HG03025 (cell line): ENCODE data around the gene CACFD1.

ENCODE experiments used
- ATAC-seq: cut with Tn5 transposase; IDR thresholded peaks from one replicate; pipeline ENCODE4 v1.9.1; 2021; ENCODE audit warnings: mild to moderate bottlenecking, moderate library complexity; ENCODE audit not compliant: unreplicated experiment, low FRiP score

Gene CACFD1

DNA sequence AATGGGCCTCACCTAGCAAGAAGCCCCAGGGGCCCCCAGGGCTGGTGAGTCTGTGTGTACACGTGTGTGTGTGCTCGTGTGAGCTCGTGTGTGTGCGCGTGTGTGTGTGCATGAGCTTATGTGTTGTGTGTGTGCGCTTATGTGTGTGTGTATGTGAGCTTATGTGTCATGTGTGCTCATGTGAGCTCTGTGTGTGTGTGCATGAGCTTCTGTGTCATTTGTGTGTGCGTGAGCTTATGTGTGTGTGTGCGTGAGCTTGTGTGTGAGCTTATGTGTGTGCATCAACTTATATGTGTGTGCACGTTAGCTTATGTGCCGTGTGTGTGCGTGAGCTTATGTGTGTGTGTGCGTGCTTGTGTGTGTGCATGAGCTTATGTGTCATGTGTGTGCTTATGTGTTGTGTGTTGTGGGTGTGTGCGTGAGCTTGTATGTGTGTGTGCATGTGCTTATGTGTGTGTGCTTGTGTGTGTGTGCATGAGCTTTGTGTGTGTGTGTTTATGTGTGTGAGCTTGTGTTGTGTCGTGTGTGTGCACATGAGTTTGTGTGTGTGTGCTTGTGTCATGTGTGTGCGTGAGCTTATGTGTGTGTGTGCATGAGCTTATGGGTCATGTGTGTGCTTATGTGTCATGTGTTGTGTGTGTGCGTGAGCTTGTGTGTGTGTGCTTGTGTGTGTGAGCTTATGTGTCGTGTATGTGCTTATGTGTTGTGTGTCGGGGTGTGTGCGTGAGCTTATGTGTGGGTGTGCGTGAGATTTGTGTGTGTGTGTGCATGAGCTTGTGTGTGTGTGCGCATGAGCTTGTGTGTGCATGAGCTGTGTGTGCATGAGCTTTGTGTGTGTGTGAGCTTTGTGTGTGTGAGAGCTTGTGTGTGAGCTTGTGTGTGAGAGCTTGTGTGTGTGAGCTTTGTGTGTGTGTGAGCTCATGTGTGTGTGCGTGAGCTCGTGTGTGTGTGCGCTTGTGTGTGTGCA lies 35.8 kb downstream of the CACFD1 start:
- ATAC-seq, result no peak

DNA sequence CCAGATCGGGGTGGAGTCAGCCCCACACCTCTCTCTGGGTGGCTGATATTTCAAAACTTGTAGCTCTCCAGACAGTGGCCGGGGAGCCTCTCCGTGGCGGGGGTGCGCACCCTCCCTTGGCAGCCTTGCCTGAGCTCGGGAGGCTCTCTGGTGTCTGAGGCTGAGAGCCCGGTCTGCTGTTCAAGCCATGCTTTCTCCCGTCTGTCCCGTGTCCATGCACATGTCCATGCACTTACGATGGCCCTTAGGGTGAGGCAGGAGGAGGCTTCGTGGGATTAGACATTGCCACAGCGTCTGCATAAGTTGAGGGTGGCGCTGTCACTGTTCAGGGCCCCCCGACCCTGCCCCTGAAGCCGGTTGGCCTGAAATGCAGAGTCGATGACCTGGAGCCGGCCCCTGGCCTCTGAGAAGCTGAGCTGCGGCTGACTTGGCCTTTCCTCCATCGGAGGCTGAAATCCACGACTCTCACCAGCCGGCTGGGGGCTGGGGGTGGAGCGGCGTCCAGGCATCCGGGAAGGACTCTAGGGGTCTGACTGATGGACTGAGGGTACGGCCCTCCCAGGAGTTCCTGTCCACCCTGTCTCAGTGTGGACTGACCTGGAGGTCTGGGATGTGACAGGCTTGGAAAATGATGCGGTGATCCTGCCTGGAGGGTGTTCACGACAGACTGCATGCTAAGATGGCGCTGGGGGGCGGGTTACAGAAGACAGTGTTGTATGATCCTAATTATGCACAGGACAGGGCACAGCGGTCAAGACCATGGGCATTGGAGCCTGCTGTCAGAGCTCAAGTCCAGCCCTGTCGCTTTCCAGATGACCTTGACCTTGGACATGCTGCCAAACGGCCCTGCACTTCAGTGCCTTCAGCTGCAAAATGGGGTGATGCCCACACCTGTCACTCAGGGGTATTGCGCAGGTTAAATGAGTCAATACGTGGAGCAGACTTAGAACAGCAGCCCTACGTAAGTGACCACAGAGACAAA lies 37.4 kb downstream of the CACFD1 start:
- no peak for ATAC-seq

DNA sequence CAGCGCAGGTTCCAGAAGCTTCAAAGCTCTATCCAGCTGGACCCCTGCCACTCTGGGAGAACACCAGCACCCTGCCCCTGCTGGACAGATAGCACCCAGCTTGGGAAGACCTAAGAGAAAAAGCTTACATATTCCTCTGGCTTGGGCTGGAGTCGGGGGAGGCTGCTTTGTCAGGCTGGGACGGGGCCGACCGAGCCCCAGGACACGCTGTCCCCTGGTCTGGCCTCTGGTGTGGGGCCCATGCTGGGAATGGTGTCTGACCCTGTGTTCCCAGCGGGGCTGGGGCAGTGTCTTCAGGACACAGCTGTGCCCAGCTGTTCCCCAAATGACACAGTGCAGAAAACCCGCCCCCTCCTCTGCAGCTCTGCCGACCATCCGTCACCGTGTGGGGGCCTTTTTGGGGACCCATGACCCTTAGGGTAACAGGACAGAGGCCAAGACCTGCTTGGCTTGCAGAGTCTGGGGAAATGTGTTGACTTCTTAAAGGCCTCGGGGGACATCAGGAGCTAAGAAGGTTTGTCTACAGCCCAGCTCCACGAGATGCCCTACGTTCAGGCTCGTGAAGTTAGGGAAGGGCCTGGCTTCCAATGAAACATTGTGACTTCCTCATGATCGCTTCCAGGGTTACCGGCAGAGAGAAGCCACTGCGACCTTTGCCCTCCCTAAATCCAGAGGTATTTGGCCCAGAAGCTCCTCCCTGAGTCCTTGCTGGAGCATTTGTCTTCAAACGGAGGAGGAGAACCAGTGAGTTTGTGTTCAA lies 39.5 kb downstream of the CACFD1 start:
- no peak for ATAC-seq

DNA sequence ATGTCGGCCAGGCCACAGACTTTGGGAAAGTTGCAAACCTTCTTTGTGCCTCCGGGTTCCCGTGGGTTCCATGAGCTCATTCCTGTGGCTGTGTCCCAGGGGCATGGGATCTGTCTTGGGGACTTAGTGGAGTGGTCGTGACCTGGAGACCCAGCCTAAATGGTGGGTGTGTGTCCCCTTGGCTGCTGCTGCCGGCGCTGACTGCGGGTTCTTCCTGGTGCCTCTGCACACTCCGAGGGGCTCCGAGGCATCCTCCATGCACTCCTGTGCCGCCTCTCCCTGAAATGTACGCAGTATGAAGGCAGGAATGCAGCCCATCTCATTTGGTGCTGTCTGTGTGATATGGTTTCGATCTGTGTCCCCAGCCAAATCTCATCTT lies 40.1 kb downstream of the CACFD1 start:
- ATAC-seq, result no peak

DNA sequence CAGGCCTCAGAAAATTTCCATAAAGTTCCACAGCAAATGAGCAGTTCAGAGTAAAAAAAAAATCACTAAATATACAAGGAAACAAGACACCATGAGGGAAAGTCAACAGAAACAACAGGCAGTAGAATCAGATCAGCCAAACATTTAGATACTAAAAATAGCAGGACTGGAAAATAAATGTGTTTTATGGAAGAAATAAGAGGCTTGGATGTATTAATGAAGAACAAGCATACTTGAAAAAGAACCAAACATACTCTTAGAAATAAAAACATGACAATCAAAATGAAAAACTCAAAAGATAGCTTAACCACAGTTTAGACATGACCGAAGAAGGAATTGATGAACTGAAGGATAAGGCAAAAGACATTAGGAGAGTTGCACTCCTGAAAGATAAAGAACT lies 42.3 kb downstream of the CACFD1 start:
- no peak for ATAC-seq

DNA sequence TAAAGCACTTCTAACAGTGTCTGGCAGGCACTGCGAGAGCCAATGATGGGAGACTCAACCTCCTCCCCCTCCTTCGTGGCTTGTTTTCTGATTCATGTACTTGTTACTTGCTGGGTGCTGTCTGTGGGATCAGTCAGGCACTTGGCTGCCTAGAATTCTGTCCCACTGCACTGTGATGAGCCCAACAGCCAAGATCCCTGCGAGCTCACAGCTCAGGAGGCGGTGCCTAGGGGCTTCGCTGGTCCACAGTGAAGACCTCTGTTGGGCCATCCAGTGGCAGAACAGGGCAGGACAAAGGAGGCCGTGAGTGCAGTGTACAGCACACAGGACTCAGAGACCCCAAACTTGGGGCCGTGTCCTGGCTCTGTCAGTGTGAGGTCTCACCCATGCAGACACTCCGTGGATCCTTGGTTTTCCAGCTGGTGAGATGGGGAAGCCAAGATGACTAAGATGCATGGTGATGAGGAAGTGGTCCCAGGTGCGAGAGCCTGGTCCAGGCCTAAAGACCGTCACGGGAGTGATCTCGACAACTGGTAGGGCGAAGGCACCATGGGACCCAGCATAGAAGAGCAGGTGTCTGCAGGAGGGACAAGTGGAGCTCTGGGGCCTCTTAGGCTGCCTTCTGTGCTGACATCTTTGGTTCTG lies 45.5 kb downstream of the CACFD1 start:
- ATAC-seq, result no peak

DNA sequence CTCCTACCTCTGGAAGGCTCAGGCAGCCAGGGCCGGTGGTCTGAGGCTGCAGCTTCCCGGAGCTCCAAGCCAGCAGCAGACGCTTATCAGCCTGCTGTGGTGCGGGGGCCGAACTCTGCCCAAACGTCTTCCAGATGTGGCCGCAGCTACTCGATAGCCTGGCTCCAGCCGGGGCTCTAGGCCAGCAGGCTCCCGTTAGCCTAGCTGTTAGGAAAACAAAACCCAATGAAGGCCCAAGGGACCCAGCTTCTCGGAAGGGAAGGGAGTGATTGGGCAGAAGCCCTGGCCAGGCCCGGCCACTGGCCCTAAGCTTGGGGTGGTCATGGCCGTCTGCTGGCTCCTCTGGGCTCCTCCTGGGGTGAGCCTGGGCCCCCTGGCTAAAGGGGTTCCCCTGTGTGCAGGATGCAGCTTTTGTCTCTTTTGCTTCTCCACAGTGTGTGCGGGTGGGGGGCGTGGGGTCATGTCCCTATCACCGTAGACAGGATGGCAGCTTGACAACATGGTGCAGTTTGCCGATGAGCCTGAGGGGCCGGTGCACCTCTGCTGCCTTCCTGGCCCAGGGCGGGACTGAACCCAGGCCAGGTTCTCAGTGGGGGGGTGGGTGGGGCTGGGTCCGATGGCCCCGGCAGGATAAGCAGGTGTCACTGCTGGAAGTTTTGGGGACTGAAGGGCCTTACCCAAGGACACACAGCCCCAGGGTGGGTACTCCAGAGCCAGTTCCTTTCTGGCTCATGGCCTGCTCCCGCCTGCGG lies 46.3 kb downstream of the CACFD1 start:
- ATAC-seq, result no peak

DNA sequence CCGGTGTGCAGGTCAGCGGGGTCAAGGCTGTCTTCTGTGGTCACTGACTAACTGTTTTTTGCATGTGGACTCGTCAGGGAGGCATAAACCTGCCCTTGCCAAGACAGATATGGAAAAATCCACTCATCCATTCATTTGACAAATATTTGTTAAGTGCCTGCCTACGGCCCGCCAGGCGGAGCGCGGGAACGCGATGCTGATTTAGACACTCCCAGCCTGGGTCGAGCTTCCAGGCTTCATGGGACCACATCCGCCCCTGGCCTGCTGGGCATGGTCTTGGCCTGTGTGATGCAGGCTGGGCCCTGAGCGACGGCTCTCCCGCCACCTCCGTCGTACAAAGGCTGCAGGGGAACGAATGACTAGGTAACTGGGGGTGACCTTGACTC lies 46.9 kb downstream of the CACFD1 start:
- ATAC-seq, result no peak

DNA sequence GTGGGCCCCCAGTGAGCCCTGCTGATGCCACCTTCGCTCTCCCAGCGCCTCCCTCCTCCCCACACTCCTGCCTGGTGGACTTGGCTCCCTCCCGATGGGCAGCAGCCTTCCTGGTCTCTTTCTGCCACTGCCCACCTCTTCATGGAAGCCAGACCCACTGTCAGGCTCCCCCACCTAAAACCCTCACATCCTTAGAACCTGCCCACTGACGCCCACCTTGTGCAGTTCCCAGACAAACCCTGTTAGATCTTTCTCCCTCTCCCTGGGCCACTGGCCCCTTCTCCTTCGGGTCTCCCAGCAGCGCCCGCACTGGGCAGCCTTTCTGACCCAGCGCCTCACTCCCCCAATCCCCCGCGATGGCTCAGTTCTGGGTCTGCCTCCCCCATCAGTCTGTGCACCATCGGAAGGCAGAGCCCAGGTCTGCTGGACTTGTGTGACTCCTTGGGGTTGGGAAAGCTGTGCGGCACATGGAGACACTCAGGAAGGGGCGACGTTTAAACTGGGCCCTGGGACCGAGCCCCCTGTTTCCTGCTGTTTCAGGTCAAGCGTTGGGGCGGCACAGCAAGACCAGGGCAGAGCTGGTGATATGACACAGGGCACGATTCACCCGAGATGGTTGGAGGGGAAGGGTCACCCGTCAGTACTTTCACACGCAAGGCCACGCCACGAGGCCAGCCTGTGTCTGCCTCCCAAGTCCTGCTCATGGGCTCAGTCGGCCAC lies 47.6 kb downstream of the CACFD1 start:
- ATAC-seq, result no peak

DNA sequence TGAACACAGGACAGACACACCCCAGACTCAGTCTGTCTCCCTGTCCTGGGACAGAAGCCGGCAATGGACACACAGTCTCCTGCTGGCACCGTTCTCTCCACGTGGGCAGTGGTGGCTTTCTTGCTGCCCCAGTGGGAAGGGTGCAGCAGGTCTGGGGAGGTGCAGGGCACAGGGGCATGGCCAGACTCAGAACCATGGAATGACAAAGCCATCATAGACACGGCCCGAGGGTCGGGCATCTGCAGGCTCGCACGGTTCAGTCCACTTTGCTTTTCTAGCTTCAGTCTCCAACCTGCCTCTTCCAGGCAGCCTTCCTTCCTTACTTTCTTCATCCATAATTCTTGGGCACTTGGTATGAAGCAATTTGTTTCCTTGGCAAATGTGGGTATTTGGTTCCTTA lies 48.3 kb downstream of the CACFD1 start:
- ATAC-seq, result no peak

DNA sequence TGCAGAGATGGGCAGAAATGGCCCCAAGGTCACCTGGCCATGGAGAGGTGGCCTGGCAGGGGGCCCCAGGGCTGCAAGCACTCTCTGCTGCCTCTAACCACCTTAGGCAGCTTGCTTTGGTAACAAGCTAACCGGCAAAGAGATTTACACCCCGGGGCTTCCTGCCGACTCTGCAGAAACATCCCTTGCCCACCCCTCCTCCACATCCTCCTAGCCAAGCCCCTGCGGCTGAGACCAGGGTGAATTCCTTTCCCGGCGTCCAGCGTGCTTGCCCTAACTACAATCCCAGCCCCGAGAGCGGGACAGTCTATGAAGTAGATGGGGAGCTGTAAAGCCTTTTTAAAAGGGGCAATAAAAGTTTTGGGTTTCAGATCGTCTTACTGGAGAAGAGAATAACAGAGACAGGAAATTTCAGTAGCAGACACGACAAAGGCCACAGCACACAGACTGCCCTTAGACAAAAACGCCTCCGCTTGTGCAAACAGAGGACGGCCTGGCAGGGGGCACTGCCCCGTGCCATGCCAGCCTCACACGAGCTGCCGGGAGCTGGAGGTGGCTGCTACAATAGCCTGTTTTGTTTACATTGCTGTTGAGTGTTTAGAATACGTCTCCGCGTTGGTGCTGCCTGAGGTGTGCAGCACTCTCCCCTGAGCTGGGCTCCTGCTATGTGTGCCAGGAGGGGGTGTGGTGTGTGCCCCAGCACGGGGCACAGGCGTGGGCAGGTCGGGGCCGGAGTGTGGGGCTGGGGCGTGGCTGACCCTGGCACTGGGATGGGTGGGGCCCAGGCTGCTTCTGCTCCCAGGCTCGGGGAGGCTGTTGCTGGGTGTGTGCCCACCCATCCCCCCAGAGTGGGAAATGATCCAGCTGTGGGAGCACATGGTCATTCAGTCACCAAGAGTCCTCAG lies 49.7 kb downstream of the CACFD1 start:
- ATAC-seq, result no peak

DNA sequence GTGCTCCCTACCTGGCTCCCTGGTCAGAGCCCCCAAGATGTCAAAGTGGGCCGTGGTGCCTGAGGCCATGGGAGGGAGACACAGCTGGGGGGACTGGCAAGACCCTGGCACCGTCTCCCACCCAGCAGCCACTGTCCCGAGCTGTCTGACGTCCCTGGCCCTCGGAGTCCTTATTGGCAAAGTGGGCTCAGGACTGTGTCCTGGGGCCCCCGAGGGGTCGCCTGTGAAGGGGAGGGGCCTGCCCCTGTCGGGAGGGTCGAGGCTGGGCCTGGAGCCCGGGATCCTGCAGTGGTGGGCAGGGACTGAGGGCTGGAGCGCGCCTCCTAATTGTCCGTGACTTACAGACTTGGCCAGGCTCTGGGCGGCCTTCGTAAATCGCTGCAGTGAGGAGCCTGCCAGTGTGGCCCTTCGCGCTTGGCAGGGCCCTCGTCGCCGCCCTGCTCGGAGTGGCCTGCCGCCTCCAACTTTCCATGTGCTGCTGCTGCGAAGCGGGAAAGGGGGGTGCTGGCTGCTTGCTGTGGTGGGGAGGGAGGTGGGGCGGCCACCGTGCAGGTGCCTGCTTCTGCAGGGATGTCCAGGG lies 51.2 kb downstream of the CACFD1 start:
- ATAC-seq, result no peak

DNA sequence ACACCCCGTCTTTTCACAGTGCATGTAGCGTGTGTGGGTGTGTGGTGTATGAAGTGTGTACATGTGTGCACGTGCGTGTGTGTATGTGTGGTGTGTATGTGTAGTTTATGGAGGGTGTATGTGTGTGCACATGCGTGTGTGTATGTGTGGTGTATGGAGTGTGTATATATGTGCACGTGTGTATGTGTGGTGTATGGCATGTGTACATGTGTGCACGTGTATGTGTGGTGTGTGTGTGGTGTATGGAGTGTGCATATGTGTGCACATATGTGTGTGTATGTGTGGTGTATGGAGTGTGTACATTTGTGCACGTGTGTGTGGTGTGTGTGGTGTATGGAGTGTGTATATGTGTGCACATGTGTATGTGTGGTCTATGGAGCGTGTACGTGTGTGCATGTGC lies 51.8 kb downstream of the CACFD1 start:
- no peak for ATAC-seq

DNA sequence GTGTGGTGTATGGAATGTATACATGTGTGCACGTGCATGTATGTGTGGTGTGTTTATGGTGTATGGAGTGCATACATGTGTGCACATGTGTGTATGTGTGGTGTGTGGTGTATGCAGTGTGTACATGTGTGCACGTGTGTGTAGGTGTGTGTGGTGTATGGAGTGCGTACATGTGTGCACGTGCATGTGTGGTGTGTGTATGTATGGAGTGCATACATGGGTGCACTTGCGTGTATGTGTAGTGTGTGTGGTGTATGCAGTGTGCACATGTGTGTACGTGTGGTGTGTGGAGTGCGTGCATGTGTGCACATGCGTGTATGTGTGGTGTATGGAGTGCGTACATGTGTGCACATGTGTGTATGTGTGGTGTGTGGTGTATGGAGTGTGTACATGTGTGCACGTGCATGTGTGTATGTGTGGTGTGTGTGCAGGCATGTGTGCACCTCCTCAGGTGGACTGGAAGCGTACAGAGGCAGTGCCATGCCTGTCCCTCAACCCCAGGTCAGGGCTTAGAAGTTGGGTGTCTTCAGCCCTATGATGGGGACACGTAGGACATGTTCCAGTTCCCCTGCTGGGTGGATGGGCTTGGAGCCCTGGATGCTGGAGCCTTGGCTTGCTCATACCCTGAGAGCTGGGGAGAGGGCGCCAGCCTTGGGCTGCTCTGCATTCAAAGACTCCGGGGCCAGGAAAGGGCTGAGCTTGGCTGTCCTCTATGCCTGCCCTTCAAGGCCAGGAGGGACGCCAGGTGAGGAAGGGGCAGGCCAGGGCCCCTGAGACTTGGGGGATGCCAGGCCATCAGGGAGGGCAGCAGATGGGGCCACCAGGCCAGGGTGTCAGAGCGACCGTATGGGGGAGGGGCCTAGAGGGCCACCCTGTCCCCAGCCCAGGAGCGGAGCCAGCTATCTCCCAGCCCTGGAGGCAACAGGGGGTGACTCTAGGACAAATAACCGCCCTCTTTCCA lies 52.8 kb downstream of the CACFD1 start:
- ATAC-seq, result no peak

DNA sequence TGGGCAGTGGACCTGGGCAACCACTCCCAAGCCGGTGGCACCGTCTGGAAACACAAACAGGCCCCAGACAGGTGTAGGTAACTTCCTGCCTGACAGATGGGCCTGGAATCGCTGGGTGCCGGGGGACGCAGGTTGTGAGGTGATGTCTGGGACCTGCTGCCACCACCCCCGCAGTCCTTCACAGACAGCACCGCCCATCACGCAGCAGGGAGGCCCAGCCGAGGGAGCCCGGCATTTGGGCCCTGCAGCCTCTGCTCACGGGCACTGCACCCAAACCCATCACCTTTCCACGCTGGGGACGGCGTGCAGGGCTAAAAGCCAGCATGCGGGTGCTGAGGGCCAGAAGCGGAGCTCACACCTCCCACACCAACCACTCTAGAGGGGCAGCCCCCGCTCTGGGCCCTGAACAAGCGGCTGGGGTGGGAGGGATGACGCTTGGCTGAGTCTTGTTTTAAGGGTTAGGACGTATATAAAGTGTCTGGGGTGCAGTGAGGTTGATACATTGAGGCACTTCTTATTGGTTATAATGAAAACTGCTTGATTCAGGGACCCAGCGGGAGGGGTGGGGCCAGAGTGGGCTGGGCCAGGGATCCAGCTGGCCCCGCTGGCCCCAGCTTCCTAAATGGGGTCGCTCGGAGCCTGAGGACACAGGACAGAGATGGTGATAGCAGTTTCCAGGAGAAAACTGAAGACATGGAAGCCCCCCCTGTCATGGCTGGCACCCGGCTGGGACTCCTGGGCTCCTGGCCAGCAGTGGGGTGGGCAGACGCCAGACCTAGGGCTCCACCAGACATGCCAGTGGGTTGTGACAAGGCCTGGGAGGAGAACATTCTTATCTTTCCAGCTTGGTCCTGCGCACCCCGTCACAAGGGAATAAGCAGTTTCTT lies 53.7 kb downstream of the CACFD1 start:
- no peak for ATAC-seq
